ENCODE measurements around the gene FRMPD2. TPM values are rescaled to one million over a fixed set of nuclear protein-coding genes. Genes with fewer than 3 reads are reported as not detected.

The FRMPD2 gene
- total RNA-seq, 1 donor from 2014 or later = not detected

- no peaks in the 10 kb centered on the region for H3K27me3 Mint-ChIP-seq (ENCODE audit: low read depth)
- H3K4me1 Mint-ChIP-seq (ENCODE audit: low read depth) = peaks cover 15% of the 10 kb centered on the region
- DNase-seq (ENCODE audit: low spot score) = no peak
Observed at GRCh38 chr10:48314107-48314506, 39.6 kb upstream of the FRMPD2 start.

GRCh38 chr10:48309711-48310226 lies 35.3 kb upstream of the FRMPD2 start:
- no peak for DNase-seq (ENCODE audit: low spot score)
- H3K27me3 Mint-ChIP-seq (ENCODE audit: low read depth) = no peaks in the 10 kb centered on the region
- no peak overlapping the region for H3K4me3 Mint-ChIP-seq (ENCODE audit: unreplicated experiment)
- no peaks in the 10 kb centered on the region for H3K36me3 Mint-ChIP-seq (ENCODE audit: low read depth)
- no peak overlapping the region for H3K27ac Mint-ChIP-seq (ENCODE audit: unreplicated experiment)
- peaks cover 32% of the 10 kb centered on the region for H3K4me1 Mint-ChIP-seq (ENCODE audit: low read depth)
- H3K9me3 Mint-ChIP-seq (ENCODE audit: low read depth) = no peaks in the 10 kb centered on the region
- peak; percentile 46 for TF ChIP-seq CTCF (IDR thresholded peaks at IDR 0.05)

More at GRCh38 chr10:48314107-48314506, 39.6 kb upstream of the FRMPD2 start:
- Mint-ChIP-seq H3K27ac (ENCODE audit: unreplicated experiment) (no peak overlapping the region), H3K36me3 (ENCODE audit: low read depth) (no peaks in the 10 kb centered on the region), H3K9me3 (ENCODE audit: low read depth) (no peaks in the 10 kb centered on the region), H3K4me3 (ENCODE audit: unreplicated experiment) (no peak overlapping the region)
- no peak for TF ChIP-seq CTCF (IDR thresholded peaks at IDR 0.05)

GRCh38 chr10:48307711-48308018 lies 33.2 kb upstream of the FRMPD2 start:
- H3K4me3 Mint-ChIP-seq (ENCODE audit: unreplicated experiment) = peak overlapping the region; percentile 65
- H3K4me1 Mint-ChIP-seq (ENCODE audit: low read depth) = peaks cover 32% of the 10 kb centered on the region
- H3K36me3 Mint-ChIP-seq (ENCODE audit: low read depth) = no peaks in the 10 kb centered on the region
- no peak for TF ChIP-seq CTCF (IDR thresholded peaks at IDR 0.05)
- H3K27ac Mint-ChIP-seq (ENCODE audit: unreplicated experiment) = peak overlapping the region; percentile 4
- no peaks in the 10 kb centered on the region for H3K27me3 Mint-ChIP-seq (ENCODE audit: low read depth)
- DNase-seq (ENCODE audit: low spot score) = no peak
- H3K9me3 Mint-ChIP-seq (ENCODE audit: low read depth) = no peaks in the 10 kb centered on the region

GRCh38 chr10:48306870-48307710 lies 32.6 kb upstream of the FRMPD2 start:
- Mint-ChIP-seq H3K9me3 (ENCODE audit: low read depth) (no peaks in the 10 kb centered on the region), H3K27me3 (ENCODE audit: low read depth) (no peaks in the 10 kb centered on the region), H3K4me1 (ENCODE audit: low read depth) (peaks cover 30% of the 10 kb centered on the region), H3K27ac (ENCODE audit: unreplicated experiment) (peak overlapping the region; percentile 4), H3K36me3 (ENCODE audit: low read depth) (no peaks in the 10 kb centered on the region), H3K4me3 (ENCODE audit: unreplicated experiment) (peak overlapping the region; percentile 68)
- DNase-seq (ENCODE audit: low spot score) = no peak
- peak; percentile 4 for TF ChIP-seq CTCF (IDR thresholded peaks at IDR 0.05)

GRCh38 chr10:48306265-48306869 lies 31.9 kb upstream of the FRMPD2 start, which contains the start of gene MAPK8:
Gene MAPK8 (plus strand): TSS chr10:48306677. CDS start chr10:48401661, 94,984 bp downstream.
- Mint-ChIP-seq H3K27ac (ENCODE audit: unreplicated experiment) (peak within 1 kb of the TSS; percentile 38), H3K4me3 (ENCODE audit: unreplicated experiment) (peak within 1 kb of the TSS; percentile 68), H3K9me3 (ENCODE audit: low read depth) (no peaks in the 10 kb centered on the region), H3K36me3 (ENCODE audit: low read depth) (no peaks in the 10 kb centered on the region), H3K4me1 (ENCODE audit: low read depth) (peaks cover 29% of the 10 kb centered on the region), H3K27me3 (ENCODE audit: low read depth) (peaks cover 1% of the 10 kb centered on the region)
- DNase-seq (ENCODE audit: low spot score) = peak; percentile 95
- peak; percentile 0 for TF ChIP-seq CTCF (IDR thresholded peaks at IDR 0.05)
